ENCODE results near the gene SLC25A13. TPM values are rescaled to one million over a fixed set of nuclear protein-coding genes. Genes with fewer than 3 reads are reported as not detected.

The SLC25A13 gene
- total RNA-seq, 1 donor, result 19.2 TPM

GRCh38 chr7:96287559-96287958, 34.3 kb downstream of the SLC25A13 start:
- peak; percentile 8 for DNase-seq (ENCODE audit: insufficient read length, low spot score, missing footprints)
- Histone ChIP-seq H3K4me3 (ENCODE audit: insufficient read depth, low read length) (no peak overlapping the region), H3K36me3 (ENCODE audit: insufficient read depth, low read length) (no peaks in the 10 kb centered on the region), H3K27me3 (ENCODE audit: insufficient read depth, low read length) (no peaks in the 10 kb centered on the region), H4K20me1 (ENCODE audit: insufficient read depth, low read length) (peaks cover 7% of the 10 kb centered on the region), H2AFZ (ENCODE audit: low read length) (no peak overlapping the region), H3K79me2 (ENCODE audit: insufficient read depth, low read length) (peaks cover 35% of the 10 kb centered on the region), H3K4me2 (ENCODE audit: insufficient read depth, low read length) (no peak overlapping the region), H3K27ac (ENCODE audit: low read depth, low read length) (no peak overlapping the region), H3K4me1 (ENCODE audit: insufficient read depth, low read length) (no peaks in the 10 kb centered on the region), H3K9me3 (ENCODE audit: low read depth, low read length) (no peaks in the 10 kb centered on the region)
- TF ChIP-seq CTCF (IDR thresholded peaks at IDR 0.05; ENCODE audit: extremely low read depth, low read depth, low read length), result no peak

- H2AFZ ChIP-seq (ENCODE audit: low read length), result no peak overlapping the region
- peaks cover 7% of the 10 kb centered on the region for H4K20me1 ChIP-seq (ENCODE audit: insufficient read depth, low read length)
- no peak overlapping the region for H3K27ac ChIP-seq (ENCODE audit: low read depth, low read length)
- peak; percentile 6 for DNase-seq (ENCODE audit: insufficient read length, low spot score, missing footprints)
- H3K4me2 ChIP-seq (ENCODE audit: insufficient read depth, low read length), result no peak overlapping the region
- H3K27me3 ChIP-seq (ENCODE audit: insufficient read depth, low read length), result no peaks in the 10 kb centered on the region
- no peaks in the 10 kb centered on the region for H3K9me3 ChIP-seq (ENCODE audit: low read depth, low read length)
- H3K36me3 ChIP-seq (ENCODE audit: insufficient read depth, low read length), result no peaks in the 10 kb centered on the region
- H3K79me2 ChIP-seq (ENCODE audit: insufficient read depth, low read length), result peaks cover 37% of the 10 kb centered on the region
- TF ChIP-seq CTCF (IDR thresholded peaks at IDR 0.05; ENCODE audit: extremely low read depth, low read depth, low read length), result no peak
- H3K4me3 ChIP-seq (ENCODE audit: insufficient read depth, low read length), result no peak overlapping the region
- no peaks in the 10 kb centered on the region for H3K4me1 ChIP-seq (ENCODE audit: insufficient read depth, low read length)
Measured at GRCh38 chr7:96287132-96287531, 34.8 kb downstream of the SLC25A13 start.

- no peak overlapping the region for H2AFZ ChIP-seq (ENCODE audit: low read length)
- no peaks in the 10 kb centered on the region for H3K9me3 ChIP-seq (ENCODE audit: low read depth, low read length)
- no peak for DNase-seq (ENCODE audit: insufficient read length, low spot score, missing footprints)
- no peaks in the 10 kb centered on the region for H3K36me3 ChIP-seq (ENCODE audit: insufficient read depth, low read length)
- H3K4me1 ChIP-seq (ENCODE audit: insufficient read depth, low read length), result no peaks in the 10 kb centered on the region
- peaks cover 46% of the 10 kb centered on the region for H3K79me2 ChIP-seq (ENCODE audit: insufficient read depth, low read length)
- H3K4me3 ChIP-seq (ENCODE audit: insufficient read depth, low read length), result no peak overlapping the region
- no peak overlapping the region for H3K27ac ChIP-seq (ENCODE audit: low read depth, low read length)
- H3K4me2 ChIP-seq (ENCODE audit: insufficient read depth, low read length), result no peak overlapping the region
- peaks cover 7% of the 10 kb centered on the region for H4K20me1 ChIP-seq (ENCODE audit: insufficient read depth, low read length)
- no peak for TF ChIP-seq CTCF (IDR thresholded peaks at IDR 0.05; ENCODE audit: extremely low read depth, low read depth, low read length)
- H3K27me3 ChIP-seq (ENCODE audit: insufficient read depth, low read length), result no peaks in the 10 kb centered on the region
Measured at GRCh38 chr7:96285579-96285978, 36.3 kb downstream of the SLC25A13 start.

- H2AFZ ChIP-seq (ENCODE audit: low read length), result no peak overlapping the region
- TF ChIP-seq CTCF (IDR thresholded peaks at IDR 0.05; ENCODE audit: extremely low read depth, low read depth, low read length), result no peak
- no peaks in the 10 kb centered on the region for H3K9me3 ChIP-seq (ENCODE audit: low read depth, low read length)
- no peaks in the 10 kb centered on the region for H3K36me3 ChIP-seq (ENCODE audit: insufficient read depth, low read length)
- H4K20me1 ChIP-seq (ENCODE audit: insufficient read depth, low read length), result peaks cover 7% of the 10 kb centered on the region
- peak; percentile 45 for DNase-seq (ENCODE audit: insufficient read length, low spot score, missing footprints)
- peaks cover 48% of the 10 kb centered on the region for H3K79me2 ChIP-seq (ENCODE audit: insufficient read depth, low read length)
- H3K4me1 ChIP-seq (ENCODE audit: insufficient read depth, low read length), result no peaks in the 10 kb centered on the region
- H3K4me2 ChIP-seq (ENCODE audit: insufficient read depth, low read length), result no peak overlapping the region
- no peaks in the 10 kb centered on the region for H3K27me3 ChIP-seq (ENCODE audit: insufficient read depth, low read length)
- no peak overlapping the region for H3K27ac ChIP-seq (ENCODE audit: low read depth, low read length)
- H3K4me3 ChIP-seq (ENCODE audit: insufficient read depth, low read length), result no peak overlapping the region
Measured at GRCh38 chr7:96284835-96285234, 37.1 kb downstream of the SLC25A13 start.

Measured in osteoblast (primary cell).